Liver (tissue), 9 donors: Measurements from ENCODE around the gene KCNQ1. TPM values are rescaled to one million over a fixed set of nuclear protein-coding genes. Genes with fewer than 3 reads are reported as not detected.

Experiments used
- DNase-seq: peaks from one replicate; pipeline ENCODE4 v3.0.0-alpha.2; 2017; ENCODE audit warnings: low spot score
- H3K27ac ChIP-seq, 2 donors: one replicate each; pipeline ENCODE4 v1.7.0; 2013; ENCODE audit warnings: inconsistent platforms in 2 of 2, low read length in 2 of 2, control low read depth in 1 of 2, low read depth in 1 of 2, mild to moderate bottlenecking in 1 of 2
- H3K27me3 ChIP-seq, 4 donors: one replicate each; pipeline versions ENCODE4 v1.6.1 to v1.7.0; 2013; ENCODE audit warnings: low read length in 3 of 4, inconsistent platforms in 1 of 4, mild to moderate bottlenecking in 1 of 4, moderate library complexity in 1 of 4; ENCODE audit not compliant: control insufficient read depth in 4 of 4, insufficient read depth in 4 of 4
- H3K36me3 ChIP-seq, 4 donors: one replicate each; pipeline versions ENCODE4 v1.6.1 to v1.7.0; 2013; ENCODE audit warnings: low read length in 3 of 4, mild to moderate bottlenecking in 3 of 4, low read depth in 1 of 4, moderate library complexity in 1 of 4; ENCODE audit not compliant: control insufficient read depth in 4 of 4, insufficient read depth in 3 of 4
- H3K4me1 ChIP-seq, 4 donors: one replicate each; pipeline versions ENCODE4 v1.6.1 to v1.7.0; 2013; ENCODE audit warnings: low read length in 3 of 4, mild to moderate bottlenecking in 3 of 4, moderate library complexity in 1 of 4; ENCODE audit not compliant: control insufficient read depth in 4 of 4, insufficient read depth in 4 of 4
- H3K4me3 ChIP-seq, 3 donors: one replicate each; pipeline versions ENCODE4 v1.6.1 to v1.7.0; 2013; ENCODE audit warnings: low read length in 3 of 3, control low read depth in 1 of 3, low read depth in 1 of 3, mild to moderate bottlenecking in 1 of 3
- H3K9ac ChIP-seq, 2 donors: one replicate each; pipeline ENCODE4 v1.7.0; 2013; ENCODE audit warnings: low read length in 2 of 2, mild to moderate bottlenecking in 2 of 2, moderate library complexity in 2 of 2, control low read depth in 1 of 2, low read depth in 1 of 2
- H3K9me3 ChIP-seq, 4 donors: one replicate each; pipeline versions ENCODE4 v1.6.1 to v1.7.0; 2013; ENCODE audit warnings: low read length in 3 of 4; ENCODE audit not compliant: control insufficient read depth in 4 of 4
- ATF3 ChIP-seq: IDR thresholded peaks from 2 replicates; pipeline ENCODE4 v1.6.1; 2016; ENCODE audit warnings: antibody characterized with exemption
- CTCF ChIP-seq: fragments of 150-350 bp; IDR thresholded peaks from 2 replicates; pipeline ENCODE4 v1.5.1; 2017; ENCODE audit warnings: improper control_type of control experiment, low read depth, low read length; ENCODE audit not compliant: missing input control
- EGR1 ChIP-seq, 2 donors: IDR thresholded peaks; 2 replicates each; pipeline ENCODE4 v1.6.1; 2016 to 2018; ENCODE audit warnings: antibody characterized with exemption in 2 of 2, low read depth in 2 of 2
- FOXA1 ChIP-seq: IDR thresholded peaks from 2 replicates; pipeline ENCODE4 v1.6.1; 2016; ENCODE audit warnings: antibody characterized with exemption
- FOXA2 ChIP-seq: IDR thresholded peaks from 2 replicates; pipeline ENCODE4 v1.6.1; 2016; ENCODE audit warnings: antibody characterized with exemption
- GABPA ChIP-seq, 2 donors: IDR thresholded peaks in 1 of 2; conservative IDR thresholded peaks in 1 of 2; 2 replicates each; pipeline ENCODE4 v1.6.1; 2016; ENCODE audit warnings: antibody characterized with exemption in 2 of 2, mild to moderate bottlenecking in 1 of 2, moderate library complexity in 1 of 2
- HNF4A ChIP-seq, 2 donors: conservative IDR thresholded peaks; 2 replicates each; pipeline ENCODE4 v1.6.1; 2016; ENCODE audit warnings: antibody characterized with exemption in 2 of 2, mild to moderate bottlenecking in 2 of 2
- HNF4G ChIP-seq: IDR thresholded peaks from 2 replicates; pipeline ENCODE4 v1.6.1; 2016; ENCODE audit warnings: antibody characterized with exemption
- JUND ChIP-seq, 2 donors: IDR thresholded peaks; 2 replicates each; pipeline ENCODE4 v1.6.1; 2016; ENCODE audit warnings: antibody characterized with exemption in 2 of 2
- MAX ChIP-seq: IDR thresholded peaks from 2 replicates; pipeline ENCODE4 v1.6.1; 2016; ENCODE audit warnings: antibody characterized with exemption
- NR2F2 ChIP-seq: IDR thresholded peaks from 2 replicates; pipeline ENCODE4 v1.6.1; 2016; ENCODE audit warnings: antibody characterized with exemption
- RAD21 ChIP-seq, 2 donors: IDR thresholded peaks; 2 replicates each; pipeline ENCODE4 v1.6.1; 2016; ENCODE audit warnings: antibody characterized with exemption in 2 of 2, mild to moderate bottlenecking in 2 of 2
- REST ChIP-seq: IDR thresholded peaks from 2 replicates; pipeline ENCODE4 v1.6.1; 2016; ENCODE audit warnings: antibody characterized with exemption, mild to moderate bottlenecking
- RXRA ChIP-seq, 2 donors: IDR thresholded peaks; 2 replicates each; pipeline ENCODE4 v1.6.1; 2017 to 2018; ENCODE audit warnings: antibody characterized with exemption in 2 of 2, mild to moderate bottlenecking in 1 of 2
- SP1 ChIP-seq: IDR thresholded peaks from 2 replicates; pipeline ENCODE4 v1.6.1; 2018; ENCODE audit warnings: antibody characterized with exemption, mild to moderate bottlenecking
- TAF1 ChIP-seq: conservative IDR thresholded peaks from 2 replicates; pipeline ENCODE4 v1.6.1; 2016; ENCODE audit warnings: antibody characterized with exemption, mild to moderate bottlenecking
- YY1 ChIP-seq: IDR thresholded peaks from 2 replicates; pipeline ENCODE4 v1.6.1; 2016; ENCODE audit warnings: antibody characterized with exemption, mild to moderate bottlenecking
- ZBTB33 ChIP-seq: IDR thresholded peaks from 2 replicates; pipeline ENCODE4 v1.6.1; 2016; ENCODE audit warnings: antibody characterized with exemption
- WGBS: extraction: QIAGEN DNeasy Blood & Tissue Kit; methylation state at CpG from one replicate; pipeline ENCODE4 v1.1.7; 2013; 5-methylcytosine and 5-hydroxymethylcytosine counted together
- polyA plus RNA-seq, 2 donors: library from polyadenylated mRNA; stranded (reverse) in 1 of 2; unstranded in 1 of 2; fragments of 200-250 nt in 1 of 2; fragments of >200 nt in 1 of 2; fragmentation: Nextera tagmentation in 1 of 2; extraction: Ambion mirVana in 1 of 2; gene quantifications; one replicate each; pipeline versions ENCODE4 v1.2.1 to v1.2.3, GENCODE V29; 2013 to 2015
- total RNA-seq, 2 donors: library from RNA; depleted of rRNA; stranded (reverse); fragments of >200 nt; gene quantifications; one replicate each; pipeline ENCODE4 v1.2.3, GENCODE V29; 2014
- donor health status: healthy.
- donor health status: healthy.
- donor health status: healthy.
- donor health status: healthy.
- donor health status: healthy.

Gene KCNQ1
- total and polyA plus RNA-seq, 4 donors, result 0.31 to 2.2 (median 1.5) TPM

- Histone ChIP-seq H3K27me3 (no peaks in the 10 kb centered on the region), H3K27ac (no peak overlapping the region), H3K4me1 (no peaks in the 10 kb centered on the region), H3K9ac (no peak overlapping the region), H3K9me3 (no peaks in the 10 kb centered on the region), H3K4me3 (no peak overlapping the region), H3K36me3 (no peaks in the 10 kb centered on the region)
- WGBS, result 95% methylated on average over 13 of the region's 13 CpGs
- DNase-seq, result no peak
- no peak for TF ChIP-seq GABPA (IDR thresholded peaks at IDR 0.05 in 1 of 2, conservative IDR thresholded peaks at IDR 0.05 in 1 of 2)
- no peak for TF ChIP-seq MAX
- no peak for TF ChIP-seq NR2F2
- TF ChIP-seq HNF4A (conservative IDR thresholded peaks at IDR 0.05), result no peak
- no peak for TF ChIP-seq TAF1
- no peak for TF ChIP-seq FOXA2
- no peak for TF ChIP-seq ZBTB33
- TF ChIP-seq EGR1 (IDR thresholded peaks at IDR 0.05; ENCODE audit: low read depth in 2 of 2), result no peak
- TF ChIP-seq REST, result no peak
- no peak for TF ChIP-seq ATF3
- no peak for TF ChIP-seq RXRA (IDR thresholded peaks at IDR 0.05)
- TF ChIP-seq HNF4G, result no peak
- no peak for TF ChIP-seq RAD21 (IDR thresholded peaks at IDR 0.05)
- no peak for TF ChIP-seq JUND (IDR thresholded peaks at IDR 0.05)
Measured at GRCh38 chr11:2565447-2566222, 120.8 kb downstream of the KCNQ1 start.

GRCh38 chr11:2566223-2567025, 121.6 kb downstream of the KCNQ1 start:
- H3K4me1 ChIP-seq, result no peaks in the 10 kb centered on the region
- no peak overlapping the region for H3K4me3 ChIP-seq
- DNase-seq, result no peak
- no peaks in the 10 kb centered on the region for H3K27me3 ChIP-seq
- no peak overlapping the region for H3K27ac ChIP-seq
- 89% methylated on average over 16 of the region's 16 CpGs for WGBS
- no peaks in the 10 kb centered on the region for H3K9me3 ChIP-seq
- H3K9ac ChIP-seq, result no peak overlapping the region
- H3K36me3 ChIP-seq, result no peaks in the 10 kb centered on the region
- TF ChIP-seq HNF4G (no peak), RXRA (IDR thresholded peaks at IDR 0.05) (no peak), REST (no peak), MAX (no peak), JUND (IDR thresholded peaks at IDR 0.05) (no peak), NR2F2 (no peak), CTCF (no peak), EGR1 (IDR thresholded peaks at IDR 0.05; ENCODE audit: low read depth in 2 of 2) (no peak), SP1 (no peak), YY1 (no peak), RAD21 (IDR thresholded peaks at IDR 0.05) (no peak), GABPA (IDR thresholded peaks at IDR 0.05 in 1 of 2, conservative IDR thresholded peaks at IDR 0.05 in 1 of 2) (no peak), TAF1 (no peak), FOXA1 (no peak)
